Measurements from ENCODE around the gene SERGEF.

The SERGEF gene

DNA sequence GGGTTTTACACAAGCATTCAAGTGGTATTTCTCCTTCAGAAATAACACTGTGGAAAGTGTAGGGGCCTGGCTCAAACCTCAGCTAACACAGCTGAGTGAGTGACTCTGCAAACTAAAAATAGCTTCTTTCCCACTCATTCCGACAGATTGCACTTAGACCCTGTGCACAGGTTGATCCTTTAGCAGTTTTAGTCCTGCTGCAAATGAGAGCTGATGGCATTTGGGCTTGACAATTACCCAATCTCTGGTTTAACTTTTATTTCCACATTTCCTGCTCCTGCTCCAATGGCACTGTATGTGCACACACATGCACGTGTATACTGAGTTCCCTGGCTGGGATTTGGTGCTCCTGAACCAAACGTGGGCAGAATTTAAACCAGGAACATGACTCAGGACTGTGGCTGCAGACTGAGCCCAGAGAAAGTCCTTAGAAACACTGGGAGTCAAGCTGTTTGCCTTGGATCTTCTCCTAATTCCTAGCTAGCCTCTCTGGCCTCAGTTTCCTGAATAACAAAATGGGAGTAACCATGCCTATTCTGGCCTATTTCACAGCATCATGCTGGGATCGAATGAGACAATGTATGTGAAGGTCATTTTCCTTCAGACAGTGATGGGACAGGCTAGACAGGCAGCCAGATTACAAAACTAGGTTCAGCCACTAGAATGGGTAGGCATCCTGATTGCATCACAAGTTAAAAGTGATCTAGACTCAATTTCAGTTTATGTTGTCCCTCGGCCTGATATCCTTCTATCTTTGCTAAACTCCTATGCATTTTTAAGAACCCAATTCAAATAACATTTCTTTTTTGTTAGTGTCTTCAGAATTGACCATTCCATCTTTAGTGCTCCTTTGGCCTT is 58.2 kb downstream of the SERGEF start:
- Mint-ChIP-seq H3K9me3 (no peaks in the 10 kb centered on the region), H3K27me3 (no peaks in the 10 kb centered on the region), H3K27ac (no peak overlapping the region), H3K36me3 (peaks cover 27% of the 10 kb centered on the region), H3K4me3 (no peak overlapping the region), H3K4me1 (no peaks in the 10 kb centered on the region)
- CTCF ChIA-PET, result no interaction called here
- no peak for DNase-seq

GRCh38 chr11:17952487-17952886 is 60.4 kb downstream of the SERGEF start:
- peaks cover 24% of the 10 kb centered on the region for H3K36me3 Mint-ChIP-seq

DNA sequence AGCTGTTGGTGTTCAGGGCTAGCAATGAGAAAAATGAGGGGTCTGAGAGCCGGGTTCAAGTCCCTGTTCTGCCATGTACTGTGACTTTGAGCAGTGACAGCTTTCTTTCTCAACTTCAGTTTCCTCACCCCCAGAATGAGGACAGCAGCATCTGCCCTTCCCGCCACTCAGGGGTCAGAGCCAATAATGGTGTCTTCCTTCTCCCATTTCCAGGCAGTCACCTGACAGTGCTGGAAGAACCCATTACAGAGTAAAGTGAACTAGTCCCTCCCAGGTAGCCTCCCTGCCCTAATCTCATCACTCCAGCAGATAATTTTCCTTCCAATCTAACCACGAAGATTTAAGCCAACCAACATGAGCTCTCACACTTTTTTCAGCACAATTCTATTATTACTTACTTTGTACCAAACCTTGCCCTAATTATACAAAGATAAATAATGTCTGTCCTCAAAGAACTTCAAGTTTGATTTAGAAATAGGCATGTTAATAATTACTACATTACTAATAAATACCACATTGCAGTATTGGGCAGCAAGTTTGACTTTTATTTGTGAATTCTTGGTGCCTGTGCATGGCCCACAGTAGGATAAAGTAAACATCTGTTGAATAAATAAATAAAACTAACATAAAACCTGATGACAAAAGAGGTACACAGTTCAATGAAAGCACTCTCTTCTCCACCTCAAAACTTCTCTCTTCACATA is 61.0 kb downstream of the SERGEF start:
- CTCF ChIA-PET, result no interaction called here
- H3K27ac Mint-ChIP-seq, result no peak overlapping the region
- no peak for DNase-seq
- peaks cover 24% of the 10 kb centered on the region for H3K36me3 Mint-ChIP-seq
- H3K4me3 Mint-ChIP-seq, result no peak overlapping the region
- H3K27me3 Mint-ChIP-seq, result no peaks in the 10 kb centered on the region
- no peaks in the 10 kb centered on the region for H3K9me3 Mint-ChIP-seq
- no peaks in the 10 kb centered on the region for H3K4me1 Mint-ChIP-seq

More at GRCh38 chr11:17952487-17952886, 60.4 kb downstream of the SERGEF start:
- Mint-ChIP-seq H3K9me3 (no peaks in the 10 kb centered on the region), H3K27me3 (no peaks in the 10 kb centered on the region), H3K4me1 (no peaks in the 10 kb centered on the region), H3K4me3 (no peak overlapping the region), H3K27ac (no peak overlapping the region)
- CTCF ChIA-PET, result no interaction called here
- DNase-seq, result no peak

- Mint-ChIP-seq H3K27ac (no peak overlapping the region), H3K9me3 (no peaks in the 10 kb centered on the region), H3K27me3 (no peaks in the 10 kb centered on the region), H3K36me3 (peaks cover 25% of the 10 kb centered on the region), H3K4me1 (no peaks in the 10 kb centered on the region), H3K4me3 (no peak overlapping the region)
- DNase-seq, result no peak
- CTCF ChIA-PET, result no interaction called here
Measured at GRCh38 chr11:17950644-17951043, 62.2 kb downstream of the SERGEF start.

DNA sequence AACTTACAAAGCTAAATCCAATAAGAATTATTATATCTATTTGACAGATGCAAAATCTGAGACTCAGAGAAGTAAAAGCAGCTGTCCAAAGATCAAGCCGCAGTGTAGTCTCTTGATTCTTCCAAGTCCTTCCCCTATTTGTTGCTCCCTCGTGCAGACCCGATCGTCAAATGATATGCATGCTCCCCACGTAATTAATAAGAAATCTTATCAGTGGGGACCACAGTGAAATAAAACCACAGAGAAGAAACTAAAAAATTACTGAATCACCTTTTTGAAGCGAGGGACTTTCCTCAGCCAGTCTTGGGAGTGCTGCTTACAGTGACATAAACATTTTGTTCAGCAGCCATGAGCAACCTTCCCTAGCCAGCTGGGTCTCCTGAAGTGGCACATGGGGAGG is 64.6 kb downstream of the SERGEF start:
- Mint-ChIP-seq H3K4me1 (no peaks in the 10 kb centered on the region), H3K27ac (no peak overlapping the region), H3K4me3 (no peak overlapping the region), H3K9me3 (peaks cover 3% of the 10 kb centered on the region), H3K27me3 (no peaks in the 10 kb centered on the region), H3K36me3 (peaks cover 22% of the 10 kb centered on the region)
- CTCF ChIA-PET, result interaction anchor here (0.7 kb wide), 1 partner anchor 188 kb away, joined by 3 read pairs; no protein-coding TSS in a partner anchor
- no peak for DNase-seq

DNA sequence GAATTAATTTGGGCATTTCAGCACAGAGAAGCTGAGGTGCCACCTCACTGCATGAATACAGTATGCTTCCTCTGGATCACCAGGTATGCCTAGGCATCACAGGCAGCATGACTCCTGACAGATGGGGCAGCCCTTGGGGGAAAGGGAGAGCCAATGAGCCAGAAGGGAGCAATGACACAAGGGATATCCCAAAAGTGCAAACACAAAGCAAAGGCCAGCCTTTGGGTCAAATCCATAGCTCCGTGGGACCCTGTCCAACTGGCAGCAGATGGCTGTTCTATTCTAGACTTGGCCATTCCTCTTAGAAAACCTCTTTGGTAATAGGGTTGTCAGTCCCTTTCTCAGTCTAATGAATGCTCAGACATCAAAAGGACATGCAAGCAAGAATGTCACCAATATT is 73.3 kb downstream of the SERGEF start:
- no peaks in the 10 kb centered on the region for H3K4me1 Mint-ChIP-seq
- no peak for DNase-seq
- H3K9me3 Mint-ChIP-seq, result peaks cover 3% of the 10 kb centered on the region
- H3K4me3 Mint-ChIP-seq, result no peak overlapping the region
- CTCF ChIA-PET, result no interaction called here
- no peak overlapping the region for H3K27ac Mint-ChIP-seq
- peaks cover 8% of the 10 kb centered on the region for H3K36me3 Mint-ChIP-seq
- no peaks in the 10 kb centered on the region for H3K27me3 Mint-ChIP-seq

DNA sequence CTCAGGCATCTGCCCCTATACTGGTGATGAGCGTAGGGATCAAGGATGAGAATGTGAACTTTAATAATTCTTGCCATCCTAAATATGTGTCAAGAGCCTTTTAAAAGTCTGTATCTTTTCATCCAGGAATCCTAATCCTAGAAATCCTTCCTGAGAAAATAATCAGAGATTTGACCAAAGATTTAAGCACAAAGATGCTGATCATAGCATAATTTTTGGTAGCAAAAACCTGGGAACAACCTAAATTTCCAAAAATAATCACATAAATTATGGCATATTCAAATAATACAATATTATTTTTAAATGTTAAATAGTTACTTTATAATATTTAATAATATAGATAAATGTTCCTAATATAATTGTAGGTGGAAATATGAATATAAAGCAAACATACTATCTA is 76.1 kb downstream of the SERGEF start:
- CTCF ChIA-PET, result no interaction called here
- peaks cover 5% of the 10 kb centered on the region for H3K9me3 Mint-ChIP-seq
- H3K36me3 Mint-ChIP-seq, result peaks cover 8% of the 10 kb centered on the region

GRCh38 chr11:17934194-17934593 is 78.7 kb downstream of the SERGEF start:
- CTCF ChIA-PET, result no interaction called here
- Mint-ChIP-seq H3K36me3 (peaks cover 8% of the 10 kb centered on the region), H3K4me3 (no peak overlapping the region), H3K27me3 (no peaks in the 10 kb centered on the region), H3K9me3 (peaks cover 5% of the 10 kb centered on the region), H3K27ac (no peak overlapping the region), H3K4me1 (no peaks in the 10 kb centered on the region)
- no peak for DNase-seq

More for the DNA sequence above, 76.1 kb downstream of the SERGEF start:
- no peak for DNase-seq
- Mint-ChIP-seq H3K27me3 (no peaks in the 10 kb centered on the region), H3K4me3 (no peak overlapping the region), H3K27ac (no peak overlapping the region), H3K4me1 (no peaks in the 10 kb centered on the region)

DNA sequence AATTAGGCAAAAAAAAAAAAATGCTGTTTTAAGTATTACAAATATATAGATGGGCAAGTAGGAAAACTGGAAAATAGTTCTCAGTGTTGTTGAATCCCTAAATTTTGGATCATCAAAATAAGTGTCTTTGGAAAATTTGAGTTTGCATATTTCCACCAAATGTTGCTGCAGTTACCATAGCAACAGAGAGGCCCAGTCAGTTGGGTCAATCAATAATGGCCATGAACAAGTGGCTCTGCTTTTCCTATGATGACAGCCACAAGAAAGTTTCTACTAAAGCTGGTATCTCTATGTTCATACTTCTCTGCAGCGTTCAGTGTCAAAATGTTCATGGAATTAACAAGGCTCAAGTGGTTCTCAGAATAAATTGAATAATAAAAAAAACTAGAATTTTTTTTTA is 79.1 kb downstream of the SERGEF start:
- Mint-ChIP-seq H3K4me1 (no peaks in the 10 kb centered on the region), H3K9me3 (peaks cover 5% of the 10 kb centered on the region), H3K27me3 (no peaks in the 10 kb centered on the region), H3K27ac (no peak overlapping the region), H3K36me3 (peaks cover 8% of the 10 kb centered on the region), H3K4me3 (no peak overlapping the region)
- CTCF ChIA-PET, result interaction anchor here (0.7 kb wide), 1 partner anchor 35 kb away, joined by 3 read pairs; no protein-coding TSS in a partner anchor
- no peak for DNase-seq

DNA sequence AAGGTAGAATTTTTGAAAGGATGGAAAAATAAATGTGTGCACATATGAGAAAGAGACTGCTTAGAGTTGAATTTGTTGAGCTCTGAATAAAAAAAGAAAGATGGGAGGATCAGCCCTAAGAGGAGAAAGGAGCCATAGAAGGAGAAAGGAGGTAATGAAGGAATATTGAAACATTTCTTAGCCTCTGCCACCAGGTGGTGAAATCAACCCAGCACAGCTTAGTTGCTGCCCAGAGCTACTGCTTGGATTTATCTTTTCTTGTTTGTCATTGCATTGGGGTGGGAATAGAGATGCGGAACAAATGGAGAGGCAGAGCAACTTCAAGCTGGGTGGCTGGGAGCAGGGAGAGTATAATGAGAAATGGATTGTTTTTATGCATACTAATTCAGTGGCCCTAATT is 80.4 kb downstream of the SERGEF start:
- CTCF ChIA-PET, result no interaction called here
- Mint-ChIP-seq H3K27me3 (no peaks in the 10 kb centered on the region), H3K4me1 (no peaks in the 10 kb centered on the region), H3K27ac (no peak overlapping the region), H3K36me3 (peaks cover 8% of the 10 kb centered on the region), H3K4me3 (no peak overlapping the region), H3K9me3 (peaks cover 5% of the 10 kb centered on the region)
- DNase-seq, result no peak

GRCh38 chr11:17931595-17931994 is 81.3 kb downstream of the SERGEF start:
- Mint-ChIP-seq H3K4me3 (no peak overlapping the region), H3K27me3 (no peaks in the 10 kb centered on the region), H3K4me1 (no peaks in the 10 kb centered on the region), H3K27ac (no peak overlapping the region), H3K9me3 (peaks cover 5% of the 10 kb centered on the region), H3K36me3 (peaks cover 11% of the 10 kb centered on the region)
- CTCF ChIA-PET, result no interaction called here
- no peak for DNase-seq

GRCh38 chr11:17930544-17931125 is 82.2 kb downstream of the SERGEF start:
- CTCF ChIA-PET, result no interaction called here
- Mint-ChIP-seq H3K36me3 (peaks cover 11% of the 10 kb centered on the region), H3K27me3 (no peaks in the 10 kb centered on the region), H3K9me3 (peaks cover 5% of the 10 kb centered on the region), H3K4me3 (no peak overlapping the region), H3K27ac (no peak overlapping the region), H3K4me1 (no peaks in the 10 kb centered on the region)
- DNase-seq, result no peak

DNA sequence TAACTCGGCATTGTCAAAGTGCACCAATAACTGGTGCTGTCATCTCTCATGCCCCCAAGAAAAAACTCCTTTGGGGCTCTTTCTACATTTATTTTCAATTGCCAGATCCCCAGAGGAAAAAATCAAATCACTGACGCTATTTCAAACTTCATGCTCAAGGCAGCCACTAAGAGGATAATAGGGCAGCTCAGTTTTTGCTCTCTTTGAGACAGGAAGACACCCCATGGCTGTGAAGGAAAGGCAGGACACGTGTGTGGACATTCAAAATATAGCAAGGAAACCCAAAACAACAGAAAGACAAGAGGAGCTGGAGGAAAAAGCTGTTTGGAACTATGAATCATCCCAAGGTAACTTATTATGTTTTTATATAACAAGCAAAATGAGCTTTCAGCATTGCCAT is 83.7 kb downstream of the SERGEF start:
- CTCF ChIA-PET, result no interaction called here
- H3K9me3 Mint-ChIP-seq, result peaks cover 5% of the 10 kb centered on the region
- H3K36me3 Mint-ChIP-seq, result peaks cover 11% of the 10 kb centered on the region
- no peaks in the 10 kb centered on the region for H3K4me1 Mint-ChIP-seq
- no peaks in the 10 kb centered on the region for H3K27me3 Mint-ChIP-seq
- no peak overlapping the region for H3K4me3 Mint-ChIP-seq
- DNase-seq, result no peak
- H3K27ac Mint-ChIP-seq, result no peak overlapping the region

- Mint-ChIP-seq H3K4me3 (no peak overlapping the region), H3K9me3 (peaks cover 5% of the 10 kb centered on the region), H3K4me1 (no peaks in the 10 kb centered on the region), H3K27me3 (no peaks in the 10 kb centered on the region), H3K36me3 (peaks cover 11% of the 10 kb centered on the region), H3K27ac (no peak overlapping the region)
- CTCF ChIA-PET, result no interaction called here
- no peak for DNase-seq
Measured at GRCh38 chr11:17927681-17928343, 85.0 kb downstream of the SERGEF start.

Data from activated naive CD4-positive, alpha-beta T cell treated with anti-CD3 and anti-CD28 coated beads, Interleukin-2, amount 10 ng/mL, durations not matched to agents 7 days and 5 days (primary cell).